Esophagus squamous epithelium (tissue), 5 donors: ENCODE measurements around the gene KLHL42. TPM values are rescaled to one million over a fixed set of nuclear protein-coding genes. Genes with fewer than 3 reads are reported as not detected.

ENCODE experiments used
- DNase-seq: peaks from one replicate; lab custom pipeline; 2025; lab: John Stamatoyannopoulos, UW
- H3K27ac ChIP-seq, 4 donors: fragments of 200-600 bp; sonication (generic); one replicate each; pipeline ENCODE4 v1.5.1; 2016 to 2019; ENCODE audit warnings: mild to moderate bottlenecking in 1 of 4
- H3K27me3 ChIP-seq, 4 donors: fragments of 200-600 bp; sonication (generic); 1 replicate in 3 of 4; 2 replicates in 1 of 4; pipeline versions ENCODE4 v1.5.1 to v1.6.0; 2017 to 2021; ENCODE audit warnings: antibody characterized with exemption in 1 of 4
- H3K36me3 ChIP-seq, 3 donors: fragments of 200-600 bp; sonication (generic); one replicate each; pipeline ENCODE4 v1.5.1; 2016 to 2019
- H3K4me1 ChIP-seq, 3 donors: fragments of 200-600 bp; sonication (generic); one replicate each; pipeline ENCODE4 v1.5.1; 2017 to 2019
- H3K4me3 ChIP-seq, 4 donors: fragments of 200-600 bp; sonication (generic); 1 replicate in 3 of 4; 2 replicates in 1 of 4; pipeline ENCODE4 v1.5.1; 2016 to 2019; ENCODE audit warnings: mild to moderate bottlenecking in 2 of 4, moderate library complexity in 1 of 4
- H3K9me3 ChIP-seq, 3 donors: fragments of 200-600 bp; sonication (generic); one replicate each; pipeline ENCODE4 v1.5.1; 2016 to 2019
- POLR2A ChIP-seq, 4 donors: fragments of 450-650 bp; IDR thresholded peaks; one replicate each; pipeline ENCODE4 v1.6.1; 2017; ENCODE audit warnings: antibody characterized with exemption in 4 of 4, mild to moderate bottlenecking in 4 of 4, moderate library complexity in 3 of 4
- WGBS, 2 donors: methylation state at CpG; one replicate each; pipeline ENCODE4 v1.1.5; 2018; 5-methylcytosine and 5-hydroxymethylcytosine counted together
- intact Hi-C: fragments of 100-400 bp; cut with DNase I; formaldehyde crosslinking; loops from one replicate; pipeline ENCODE4 v1.15.0; 2022
- total RNA-seq, 4 donors: library from RNA; depleted of rRNA; stranded (reverse); fragments of >200 nt; gene quantifications; one replicate each; pipeline ENCODE4 v1.1.0, GENCODE V29; 2016
- TF ChIP-seq, protein P1 (sequence below), 6 experiments: fragments of 450-650 bp in 4 of 6; fragments of 200-600 bp in 2 of 6; sonication (generic) in 2 of 6; IDR thresholded peaks; one replicate each; pipeline ENCODE4 v1.5.1; 2016 to 2019; ENCODE audit warnings: antibody characterized with exemption in 6 of 6, mild to moderate bottlenecking in 4 of 6, moderate library complexity in 4 of 6
- donor health status: DM: yes; HTN: yes; CAD: no.

The KLHL42 gene
- total RNA-seq, 4 donors from 2014 or later = 9.2 to 33.2 (median 11.3) TPM

- DNase-seq = no peak
- peaks cover 0 to 20% (median 7%) of the 10 kb centered on the region in 3 donors for H3K36me3 ChIP-seq
- TF ChIP-seq POLR2A (IDR thresholded peaks at IDR 0.05) = no peak
- TF ChIP-seq, protein P1, sequence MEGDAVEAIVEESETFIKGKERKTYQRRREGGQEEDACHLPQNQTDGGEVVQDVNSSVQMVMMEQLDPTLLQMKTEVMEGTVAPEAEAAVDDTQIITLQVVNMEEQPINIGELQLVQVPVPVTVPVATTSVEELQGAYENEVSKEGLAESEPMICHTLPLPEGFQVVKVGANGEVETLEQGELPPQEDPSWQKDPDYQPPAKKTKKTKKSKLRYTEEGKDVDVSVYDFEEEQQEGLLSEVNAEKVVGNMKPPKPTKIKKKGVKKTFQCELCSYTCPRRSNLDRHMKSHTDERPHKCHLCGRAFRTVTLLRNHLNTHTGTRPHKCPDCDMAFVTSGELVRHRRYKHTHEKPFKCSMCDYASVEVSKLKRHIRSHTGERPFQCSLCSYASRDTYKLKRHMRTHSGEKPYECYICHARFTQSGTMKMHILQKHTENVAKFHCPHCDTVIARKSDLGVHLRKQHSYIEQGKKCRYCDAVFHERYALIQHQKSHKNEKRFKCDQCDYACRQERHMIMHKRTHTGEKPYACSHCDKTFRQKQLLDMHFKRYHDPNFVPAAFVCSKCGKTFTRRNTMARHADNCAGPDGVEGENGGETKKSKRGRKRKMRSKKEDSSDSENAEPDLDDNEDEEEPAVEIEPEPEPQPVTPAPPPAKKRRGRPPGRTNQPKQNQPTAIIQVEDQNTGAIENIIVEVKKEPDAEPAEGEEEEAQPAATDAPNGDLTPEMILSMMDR (IDR thresholded peaks at IDR 0.05) = no peak
- H3K27ac ChIP-seq = no peak overlapping the region
- H3K4me3 ChIP-seq = peak overlapping the region in 1 of 4 donors; percentile 16
- H3K9me3 ChIP-seq = no peaks in the 10 kb centered on the region
- no peaks in the 10 kb centered on the region for H3K27me3 ChIP-seq
- intact Hi-C loops = no loop called here
- H3K4me1 ChIP-seq = peaks cover 0 to 59% (median 0%) of the 10 kb centered on the region in 3 donors
- 68 to 82% methylated on average over 2 of the region's 2 CpGs for WGBS, 2 donors
Measured at GRCh38 chr12:27787559-27787958, 7.5 kb downstream of the KLHL42 start.

- H3K27me3 ChIP-seq = no peaks in the 10 kb centered on the region
- 87 to 100% methylated on average over 2 of the region's 2 CpGs for WGBS, 2 donors
- intact Hi-C loops = no loop called here
Measured at GRCh38 chr12:27790179-27790578, 10.1 kb downstream of the KLHL42 start.

DNA sequence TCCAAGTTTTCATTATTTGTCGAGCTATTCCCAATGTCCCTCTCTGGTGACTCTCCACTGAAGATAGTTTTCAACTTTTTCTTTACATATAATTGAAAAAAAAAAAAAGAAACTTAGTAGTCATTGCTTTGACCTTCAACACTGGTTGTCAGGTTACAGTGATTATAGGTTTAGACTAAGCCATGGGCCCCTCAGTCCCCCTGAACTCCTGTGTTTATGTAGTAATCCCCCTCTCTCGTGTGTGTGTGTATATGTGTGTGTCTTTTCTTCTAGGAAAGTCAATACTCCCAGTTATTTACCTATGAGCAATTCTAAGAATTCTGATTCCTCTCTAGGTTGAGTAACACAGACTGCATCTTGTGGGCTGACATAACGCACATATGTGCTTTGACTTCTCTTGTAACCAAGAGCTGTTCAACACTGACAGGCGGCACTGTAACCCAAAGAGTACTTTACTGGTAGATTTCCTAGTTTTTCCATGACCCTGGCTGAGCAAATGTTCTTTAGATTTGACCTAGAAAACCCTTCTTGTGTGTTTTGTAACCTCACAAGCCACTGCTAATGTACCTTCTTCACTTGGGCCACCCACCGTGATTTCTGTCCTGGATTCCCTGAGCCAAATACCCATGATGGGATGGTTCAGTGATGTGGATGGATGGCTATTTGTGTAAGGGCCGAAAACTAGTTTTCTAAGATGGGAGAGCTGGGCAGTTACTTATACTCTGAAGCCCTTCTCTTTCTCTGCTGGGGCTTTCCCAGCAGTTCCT lies 15.0 kb downstream of the KLHL42 start:
- H3K9me3 ChIP-seq = no peaks in the 10 kb centered on the region
- H3K36me3 ChIP-seq = peaks cover 10 to 86% (median 14%) of the 10 kb centered on the region in 3 donors
- H3K4me1 ChIP-seq = no peaks in the 10 kb centered on the region
- no peak for TF ChIP-seq POLR2A (IDR thresholded peaks at IDR 0.05)
- no peaks in the 10 kb centered on the region for H3K27me3 ChIP-seq
- 76 to 78% methylated on average over 6 of the region's 6 CpGs for WGBS, 2 donors
- DNase-seq = no peak
- intact Hi-C loops = no loop called here
- H3K27ac ChIP-seq = peak overlapping the region in 1 of 4 donors; percentile 9
- no peak overlapping the region for H3K4me3 ChIP-seq

More at GRCh38 chr12:27790179-27790578, 10.1 kb downstream of the KLHL42 start:
- peaks cover 5 to 42% (median 14%) of the 10 kb centered on the region in 3 donors for H3K36me3 ChIP-seq
- TF ChIP-seq, protein P1 (IDR thresholded peaks at IDR 0.05) = no peak
- no peak for TF ChIP-seq POLR2A (IDR thresholded peaks at IDR 0.05)
- peaks cover 0 to 33% (median 0%) of the 10 kb centered on the region in 3 donors for H3K4me1 ChIP-seq
- no peak overlapping the region for H3K27ac ChIP-seq
- no peaks in the 10 kb centered on the region for H3K9me3 ChIP-seq
- DNase-seq = no peak
- no peak overlapping the region for H3K4me3 ChIP-seq

DNA sequence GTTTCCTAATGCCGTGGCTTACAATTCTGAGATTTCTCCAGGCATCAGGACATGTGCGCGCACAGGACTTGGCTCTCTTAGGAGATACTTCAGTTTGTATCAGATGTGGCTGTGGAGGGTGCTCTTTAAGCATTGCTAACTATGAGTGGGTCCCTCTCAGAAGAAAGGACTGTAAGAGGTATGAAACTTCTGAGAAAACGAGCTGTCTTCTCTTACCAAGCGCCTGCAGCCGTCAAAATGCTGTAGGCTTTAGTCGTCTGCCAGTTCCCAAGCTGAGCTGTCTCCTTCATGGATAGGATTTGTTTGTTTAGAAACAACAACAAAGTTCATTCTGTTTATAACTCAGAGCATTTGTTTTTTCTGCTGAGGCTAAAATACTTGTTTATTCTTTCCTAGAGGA lies 16.1 kb downstream of the KLHL42 start:
- no peaks in the 10 kb centered on the region for H3K9me3 ChIP-seq
- no peak overlapping the region for H3K4me3 ChIP-seq
- H3K27ac ChIP-seq = no peak overlapping the region
- WGBS, 2 donors = 82 to 83% methylated on average over 7 of the region's 7 CpGs
- DNase-seq = no peak
- TF ChIP-seq, protein P1 (IDR thresholded peaks at IDR 0.05) = no peak
- no peak for TF ChIP-seq POLR2A (IDR thresholded peaks at IDR 0.05)
- H3K4me1 ChIP-seq = no peaks in the 10 kb centered on the region
- peaks cover 10 to 87% (median 14%) of the 10 kb centered on the region in 3 donors for H3K36me3 ChIP-seq
- intact Hi-C loops = no loop called here
- H3K27me3 ChIP-seq = no peaks in the 10 kb centered on the region

GRCh38 chr12:27797301-27798025 lies 17.4 kb downstream of the KLHL42 start:
- 92 to 94% methylated on average over 20 to 24 of the region's 24 CpGs for WGBS, 2 donors
- no peak for TF ChIP-seq POLR2A (IDR thresholded peaks at IDR 0.05)
- TF ChIP-seq, protein P1 (IDR thresholded peaks at IDR 0.05) = no peak
- DNase-seq = no peak

More at GRCh38 chr12:27797301-27798025, 17.4 kb downstream of the KLHL42 start:
- H3K36me3 ChIP-seq = peaks cover 6 to 79% (median 10%) of the 10 kb centered on the region in 3 donors
- no peak overlapping the region for H3K27ac ChIP-seq
- H3K4me3 ChIP-seq = no peak overlapping the region
- intact Hi-C loops = no loop called here
- no peaks in the 10 kb centered on the region for H3K27me3 ChIP-seq
- H3K4me1 ChIP-seq = no peaks in the 10 kb centered on the region
- H3K9me3 ChIP-seq = no peaks in the 10 kb centered on the region
